Measurements from ENCODE around the gene UBASH3A. TPM values are rescaled to one million over a fixed set of nuclear protein-coding genes. Genes with fewer than 3 reads are reported as not detected.
"Not testable (repeated sequence)": the region's sequence is repeated elsewhere in the genome, so short reads cannot be mapped to it uniquely, and the experiment has no call there.

UBASH3A gene
- total RNA-seq, 1 donor from 2014 or later, result not detected

DNA sequence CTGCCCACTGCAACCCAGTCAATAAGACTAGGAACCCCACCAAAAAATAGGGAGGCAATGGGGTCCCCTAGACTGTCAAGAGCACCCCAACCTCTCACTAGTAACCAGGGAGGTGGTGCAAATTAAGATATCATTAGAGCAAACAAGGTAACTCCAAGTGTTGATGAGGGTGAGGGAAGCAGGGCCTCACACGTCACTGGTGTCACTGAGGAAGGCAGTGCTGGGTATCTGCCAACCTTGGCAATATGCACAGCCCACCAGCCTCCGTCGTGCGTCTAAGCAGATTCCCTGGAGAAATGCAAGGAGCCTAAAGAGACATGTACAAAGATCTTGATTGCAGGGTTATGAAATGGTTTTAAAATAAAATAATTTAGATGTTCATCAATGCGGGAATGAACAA, 3.8 kb downstream of the UBASH3A start:
- Histone ChIP-seq H3K4me1 (no peaks in the 10 kb centered on the region), H3K9me3 (replicated peaks) (no peaks in the 10 kb centered on the region), H3K36me3 (no peaks in the 10 kb centered on the region), H3K4me3 (no peak overlapping the region), H3K27me3 (ENCODE audit: low read depth) (peaks cover 73% of the 10 kb centered on the region), H3K27ac (replicated peaks) (no peak overlapping the region)
- DNase-seq, result no peak
- TF ChIP-seq, protein P1, sequence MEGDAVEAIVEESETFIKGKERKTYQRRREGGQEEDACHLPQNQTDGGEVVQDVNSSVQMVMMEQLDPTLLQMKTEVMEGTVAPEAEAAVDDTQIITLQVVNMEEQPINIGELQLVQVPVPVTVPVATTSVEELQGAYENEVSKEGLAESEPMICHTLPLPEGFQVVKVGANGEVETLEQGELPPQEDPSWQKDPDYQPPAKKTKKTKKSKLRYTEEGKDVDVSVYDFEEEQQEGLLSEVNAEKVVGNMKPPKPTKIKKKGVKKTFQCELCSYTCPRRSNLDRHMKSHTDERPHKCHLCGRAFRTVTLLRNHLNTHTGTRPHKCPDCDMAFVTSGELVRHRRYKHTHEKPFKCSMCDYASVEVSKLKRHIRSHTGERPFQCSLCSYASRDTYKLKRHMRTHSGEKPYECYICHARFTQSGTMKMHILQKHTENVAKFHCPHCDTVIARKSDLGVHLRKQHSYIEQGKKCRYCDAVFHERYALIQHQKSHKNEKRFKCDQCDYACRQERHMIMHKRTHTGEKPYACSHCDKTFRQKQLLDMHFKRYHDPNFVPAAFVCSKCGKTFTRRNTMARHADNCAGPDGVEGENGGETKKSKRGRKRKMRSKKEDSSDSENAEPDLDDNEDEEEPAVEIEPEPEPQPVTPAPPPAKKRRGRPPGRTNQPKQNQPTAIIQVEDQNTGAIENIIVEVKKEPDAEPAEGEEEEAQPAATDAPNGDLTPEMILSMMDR (IDR thresholded peaks at IDR 0.05; ENCODE audit: borderline replicate concordance), result no peak
- intact Hi-C loops (cut with micrococcal nuclease), result no loop called here

DNA sequence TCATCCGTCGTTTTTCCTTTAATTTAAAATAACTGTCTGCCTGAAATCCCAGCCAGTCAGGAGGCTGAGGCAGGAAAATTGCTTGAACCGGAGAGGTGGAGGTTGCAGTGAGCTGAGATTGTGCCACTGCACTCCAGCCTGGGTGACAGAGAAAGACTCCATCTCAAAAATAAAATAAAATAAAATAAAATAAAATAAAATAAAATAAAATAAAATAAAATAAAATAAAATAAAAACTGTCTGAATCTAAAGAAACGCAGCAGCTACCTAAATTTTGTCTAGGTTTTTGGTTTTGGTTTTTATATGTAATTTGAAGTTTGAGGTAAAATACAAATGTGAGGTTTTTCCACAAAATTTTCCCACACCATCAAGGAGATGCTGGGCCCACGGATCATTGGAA, 5.0 kb downstream of the UBASH3A start:
- intact Hi-C loops (cut with micrococcal nuclease); H3K36me3 ChIP-seq; H3K4me1 ChIP-seq; DNase-seq; H3K9me3 ChIP-seq (replicated peaks); H3K27ac ChIP-seq (replicated peaks); H3K4me3 ChIP-seq: not testable (repeated sequence)
- peaks cover 83% of the 10 kb centered on the region for H3K27me3 ChIP-seq (ENCODE audit: low read depth)

DNA sequence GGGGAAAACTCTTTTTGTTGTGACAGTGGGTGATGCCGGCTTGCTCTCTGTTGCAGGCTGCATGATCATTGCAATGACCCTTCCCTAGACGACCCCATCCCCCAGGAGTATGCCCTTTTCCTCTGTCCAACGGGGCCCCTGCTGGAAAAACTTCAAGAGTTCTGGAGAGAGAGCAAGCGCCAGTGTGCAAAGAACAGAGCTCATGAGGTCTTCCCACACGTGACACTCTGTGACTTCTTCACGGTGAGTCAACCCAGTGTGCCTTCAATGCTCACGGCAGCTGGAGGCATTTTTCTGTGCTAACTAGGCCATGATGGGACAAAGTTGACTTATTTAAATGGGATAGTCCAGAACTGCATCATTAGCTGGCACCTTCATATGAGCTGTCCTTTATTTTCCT, 5.7 kb downstream of the UBASH3A start:
- TF ChIP-seq, protein P1 (IDR thresholded peaks at IDR 0.05; ENCODE audit: borderline replicate concordance), result no peak
- Histone ChIP-seq H3K4me3 (no peak overlapping the region), H3K27me3 (ENCODE audit: low read depth) (peaks cover 85% of the 10 kb centered on the region), H3K36me3 (no peaks in the 10 kb centered on the region), H3K9me3 (replicated peaks) (no peaks in the 10 kb centered on the region), H3K27ac (replicated peaks) (no peak overlapping the region), H3K4me1 (no peaks in the 10 kb centered on the region)
- no peak for DNase-seq
- intact Hi-C loops (cut with micrococcal nuclease), result no loop called here

DNA sequence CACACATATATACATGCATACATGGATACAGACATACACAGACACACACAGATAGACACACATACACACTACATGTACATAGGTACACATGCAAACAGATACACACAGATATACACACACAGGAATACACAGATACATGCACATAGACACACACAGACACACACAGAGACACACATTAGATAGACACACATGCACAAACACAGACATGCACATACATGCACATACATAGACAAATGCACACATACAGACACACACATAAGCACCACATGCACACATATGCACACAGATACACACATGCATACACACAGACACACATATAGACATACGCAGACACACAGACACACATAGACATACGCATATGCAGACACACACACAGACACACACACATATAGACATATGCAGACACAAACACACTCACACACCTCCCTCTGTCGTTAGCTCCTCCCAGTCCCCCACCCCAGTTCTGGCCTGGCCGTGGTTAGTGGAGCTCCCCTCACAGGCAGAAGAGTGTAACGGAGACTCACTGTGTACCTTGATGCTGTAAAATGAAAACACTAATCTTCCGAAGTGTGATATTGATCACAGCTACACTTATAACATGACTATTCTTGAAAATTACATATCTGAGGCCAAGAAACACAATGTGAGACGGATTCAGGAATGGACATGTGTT, 7.6 kb downstream of the UBASH3A start:
- TF ChIP-seq, protein P1 (IDR thresholded peaks at IDR 0.05; ENCODE audit: borderline replicate concordance), result no peak
- intact Hi-C loops (cut with micrococcal nuclease), result no loop called here
- Histone ChIP-seq H3K4me1 (no peaks in the 10 kb centered on the region), H3K36me3 (no peaks in the 10 kb centered on the region), H3K9me3 (replicated peaks) (no peaks in the 10 kb centered on the region), H3K27ac (replicated peaks) (no peak overlapping the region), H3K4me3 (no peak overlapping the region), H3K27me3 (ENCODE audit: low read depth) (peaks cover 95% of the 10 kb centered on the region)
- no peak for DNase-seq

DNA sequence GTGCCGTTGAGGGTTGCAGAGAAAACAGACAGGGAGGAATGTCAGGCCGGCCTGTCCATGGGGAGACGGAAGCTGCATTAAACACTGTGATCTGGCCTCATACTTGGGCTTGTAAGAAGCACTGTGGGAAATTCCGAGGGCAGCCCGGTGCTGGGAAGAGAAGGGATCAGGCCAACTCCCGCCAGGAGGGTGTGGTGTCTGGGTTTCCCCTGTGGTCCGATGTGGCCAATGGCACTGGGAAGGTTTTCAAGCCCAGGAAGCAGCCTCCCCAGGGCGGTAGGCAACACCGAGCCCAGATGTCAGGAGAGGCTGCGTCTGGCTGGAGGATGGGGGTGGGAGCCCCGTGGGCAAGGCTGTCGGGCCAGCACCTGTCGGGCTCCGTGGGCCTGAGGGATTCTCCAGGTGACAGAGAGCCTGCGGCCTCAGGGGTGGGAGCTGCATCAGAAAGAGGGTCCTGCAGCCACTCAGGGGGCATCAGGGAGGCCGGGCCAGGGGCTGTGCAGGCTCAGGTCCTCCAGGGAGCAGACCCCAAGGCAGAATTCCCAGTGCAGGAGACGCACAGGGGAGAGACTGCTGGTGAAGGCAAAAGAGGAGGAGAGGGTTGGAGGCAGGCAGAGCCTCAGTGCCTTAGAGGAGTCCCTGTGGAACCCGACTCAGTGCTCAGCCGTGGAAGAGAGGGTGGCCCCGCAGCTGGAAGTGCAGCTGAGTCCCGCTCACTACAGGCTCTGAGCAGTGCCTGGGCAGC, 8.4 kb downstream of the UBASH3A start:
- TF ChIP-seq, protein P1 (IDR thresholded peaks at IDR 0.05; ENCODE audit: borderline replicate concordance), result no peak
- Histone ChIP-seq H3K27me3 (ENCODE audit: low read depth) (peaks cover 97% of the 10 kb centered on the region), H3K36me3 (no peaks in the 10 kb centered on the region), H3K27ac (replicated peaks) (no peak overlapping the region), H3K4me1 (no peaks in the 10 kb centered on the region), H3K4me3 (no peak overlapping the region), H3K9me3 (replicated peaks) (no peaks in the 10 kb centered on the region)
- DNase-seq, result no peak
- intact Hi-C loops (cut with micrococcal nuclease), result no loop called here

DNA sequence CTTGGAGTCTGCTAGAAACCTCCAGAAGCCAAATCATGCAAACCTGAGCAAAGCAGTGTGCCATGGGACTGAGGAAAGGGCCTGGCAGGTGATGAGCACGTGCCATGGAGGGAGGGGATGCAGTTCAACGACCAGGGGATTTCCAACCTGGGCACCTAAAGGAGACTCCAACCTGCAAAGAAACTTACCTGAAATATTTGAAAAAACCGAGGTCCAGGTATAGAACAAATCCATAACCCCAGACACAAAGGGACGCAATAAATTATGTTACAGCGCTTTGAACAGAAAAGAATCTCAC, 8.9 kb downstream of the UBASH3A start:
- intact Hi-C loops (cut with micrococcal nuclease), result no loop called here
- DNase-seq, result no peak

More for the DNA sequence above, 8.9 kb downstream of the UBASH3A start:
- H3K4me1 ChIP-seq, result no peaks in the 10 kb centered on the region
- H3K27ac ChIP-seq (replicated peaks), result no peak overlapping the region
- H3K36me3 ChIP-seq, result no peaks in the 10 kb centered on the region
- H3K9me3 ChIP-seq (replicated peaks), result no peaks in the 10 kb centered on the region
- peaks cover 93% of the 10 kb centered on the region for H3K27me3 ChIP-seq (ENCODE audit: low read depth)
- TF ChIP-seq, protein P1 (IDR thresholded peaks at IDR 0.05; ENCODE audit: borderline replicate concordance), result no peak
- H3K4me3 ChIP-seq, result no peak overlapping the region

All from left ventricle myocardium inferior (tissue), 1 donor.